NB4 (cell line): ENCODE results near the gene UBTD2.

ENCODE experiments used
- DNase-seq: peaks from one replicate; pipeline ENCODE4 v3.0.0; 2010; ENCODE audit warnings: low read depth
- H3K4me3 ChIP-seq: one replicate; pipeline ENCODE4 v1.5.1; 2011; ENCODE audit warnings: mild to moderate bottlenecking, low read depth, low read length, moderate library complexity
- MYC ChIP-seq: IDR thresholded peaks from 2 replicates; pipeline ENCODE4 v1.6.1; 2011; ENCODE audit warnings: low read depth, low read length
- POLR2A ChIP-seq: IDR thresholded peaks from 2 replicates; pipeline ENCODE4 v1.6.1; 2011; ENCODE audit warnings: mild to moderate bottlenecking; ENCODE audit not compliant: insufficient read length; ENCODE audit errors: extremely low read depth
- TF ChIP-seq, protein P1 (sequence below): IDR thresholded peaks from one replicate; pipeline ENCODE4 v1.5.1; 2012; ENCODE audit warnings: low read depth, low read length
- TF ChIP-seq, protein P2 (sequence below): IDR thresholded peaks from 2 replicates; pipeline ENCODE4 v1.6.1; 2011; ENCODE audit warnings: low read depth, low read length

The UBTD2 gene

DNA sequence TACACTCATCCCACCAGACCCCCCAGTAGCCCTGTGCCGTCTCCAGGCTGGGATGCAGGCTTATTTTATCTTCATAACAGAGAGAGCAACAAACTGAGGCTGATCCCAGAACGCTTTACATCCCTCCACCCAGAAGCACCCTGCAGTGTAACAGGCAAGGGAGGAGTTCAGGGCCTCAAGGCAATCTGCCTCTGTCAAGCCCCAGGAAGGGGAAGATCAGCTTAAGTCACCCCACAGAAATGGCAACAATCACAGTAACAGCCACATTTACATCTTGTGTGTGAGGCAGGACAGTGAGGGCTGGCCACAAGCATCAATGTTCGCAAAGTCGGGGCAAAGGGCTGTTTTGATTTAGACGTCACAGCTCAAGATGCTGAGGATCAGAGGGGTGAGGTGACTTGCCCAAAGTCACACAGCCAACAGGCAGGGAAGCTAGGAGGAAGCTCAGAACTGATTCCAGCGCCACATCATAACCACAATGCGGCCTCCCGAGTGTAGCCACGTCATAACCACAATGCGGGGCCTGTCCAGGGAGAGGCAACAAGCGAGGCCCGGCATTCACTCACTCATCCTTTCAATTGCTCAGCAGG is 109.9 kb downstream of the UBTD2 start:
- TF ChIP-seq, protein P1, sequence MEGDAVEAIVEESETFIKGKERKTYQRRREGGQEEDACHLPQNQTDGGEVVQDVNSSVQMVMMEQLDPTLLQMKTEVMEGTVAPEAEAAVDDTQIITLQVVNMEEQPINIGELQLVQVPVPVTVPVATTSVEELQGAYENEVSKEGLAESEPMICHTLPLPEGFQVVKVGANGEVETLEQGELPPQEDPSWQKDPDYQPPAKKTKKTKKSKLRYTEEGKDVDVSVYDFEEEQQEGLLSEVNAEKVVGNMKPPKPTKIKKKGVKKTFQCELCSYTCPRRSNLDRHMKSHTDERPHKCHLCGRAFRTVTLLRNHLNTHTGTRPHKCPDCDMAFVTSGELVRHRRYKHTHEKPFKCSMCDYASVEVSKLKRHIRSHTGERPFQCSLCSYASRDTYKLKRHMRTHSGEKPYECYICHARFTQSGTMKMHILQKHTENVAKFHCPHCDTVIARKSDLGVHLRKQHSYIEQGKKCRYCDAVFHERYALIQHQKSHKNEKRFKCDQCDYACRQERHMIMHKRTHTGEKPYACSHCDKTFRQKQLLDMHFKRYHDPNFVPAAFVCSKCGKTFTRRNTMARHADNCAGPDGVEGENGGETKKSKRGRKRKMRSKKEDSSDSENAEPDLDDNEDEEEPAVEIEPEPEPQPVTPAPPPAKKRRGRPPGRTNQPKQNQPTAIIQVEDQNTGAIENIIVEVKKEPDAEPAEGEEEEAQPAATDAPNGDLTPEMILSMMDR, result no peak
- TF ChIP-seq POLR2A (no peak), MYC (no peak)
- TF ChIP-seq, protein P2, sequence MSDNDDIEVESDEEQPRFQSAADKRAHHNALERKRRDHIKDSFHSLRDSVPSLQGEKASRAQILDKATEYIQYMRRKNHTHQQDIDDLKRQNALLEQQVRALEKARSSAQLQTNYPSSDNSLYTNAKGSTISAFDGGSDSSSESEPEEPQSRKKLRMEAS, result no peak
- H3K4me3 ChIP-seq, result no peak overlapping the region
- DNase-seq, result peak; percentile 88

DNA sequence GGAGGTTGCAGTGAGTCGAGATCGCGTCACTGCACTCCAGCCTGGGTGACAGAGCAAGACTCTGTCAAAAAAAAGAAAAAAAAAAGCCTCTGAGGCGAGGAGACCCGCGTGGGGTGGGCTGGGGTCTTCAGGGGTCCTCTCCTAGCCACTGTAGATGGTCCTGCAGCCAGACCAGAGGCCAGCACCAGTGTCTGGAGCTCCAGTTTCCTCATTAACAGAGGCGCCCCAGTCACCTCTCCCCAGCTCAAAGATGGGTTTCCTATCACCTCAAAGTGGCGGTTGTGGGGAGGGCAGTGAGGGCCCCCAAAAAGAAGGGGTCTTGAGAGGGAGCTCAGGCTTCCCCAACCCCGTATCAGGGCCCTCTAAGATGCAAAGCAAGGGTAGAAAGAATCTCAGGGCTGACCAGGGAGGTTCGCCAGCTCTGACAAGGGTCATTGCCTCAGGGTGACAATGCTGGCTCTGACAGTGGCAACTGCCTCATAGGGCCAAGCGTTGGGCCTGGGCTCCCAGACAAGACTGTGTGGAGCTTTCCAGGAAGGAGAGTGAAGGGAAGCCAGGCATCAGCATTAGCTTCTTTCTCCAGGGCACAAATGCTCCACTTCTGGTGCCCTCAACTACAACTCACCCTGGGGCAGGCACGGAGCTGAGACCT is 110.5 kb downstream of the UBTD2 start:
- H3K4me3 ChIP-seq, result no peak overlapping the region
- TF ChIP-seq, protein P1, result no peak
- TF ChIP-seq POLR2A, result no peak
- TF ChIP-seq MYC, result no peak
- TF ChIP-seq, protein P2, result no peak
- no peak for DNase-seq

DNA sequence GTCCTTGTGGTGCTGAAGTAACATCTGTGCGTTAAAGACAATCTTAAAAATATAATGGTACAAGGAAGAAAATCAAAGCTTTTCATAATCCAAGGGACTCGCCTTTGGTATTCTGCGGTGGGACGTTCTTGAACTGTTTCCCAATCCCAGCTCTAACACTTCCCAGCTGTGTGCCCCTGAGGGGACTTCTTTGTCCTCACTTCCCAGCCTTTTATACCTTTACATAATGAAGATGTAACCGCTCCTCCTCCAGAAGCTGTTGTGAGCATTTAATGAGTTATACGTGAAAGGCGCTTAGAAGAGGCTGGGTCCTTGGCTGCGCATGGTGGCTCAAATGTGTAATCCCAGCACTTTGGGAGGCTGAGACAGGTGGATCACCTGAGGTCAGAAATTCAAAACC is 112.4 kb downstream of the UBTD2 start:
- no peak overlapping the region for H3K4me3 ChIP-seq
- no peak for DNase-seq
- TF ChIP-seq MYC (no peak), POLR2A (no peak)
- TF ChIP-seq, protein P1, result no peak
- TF ChIP-seq, protein P2, result no peak

DNA sequence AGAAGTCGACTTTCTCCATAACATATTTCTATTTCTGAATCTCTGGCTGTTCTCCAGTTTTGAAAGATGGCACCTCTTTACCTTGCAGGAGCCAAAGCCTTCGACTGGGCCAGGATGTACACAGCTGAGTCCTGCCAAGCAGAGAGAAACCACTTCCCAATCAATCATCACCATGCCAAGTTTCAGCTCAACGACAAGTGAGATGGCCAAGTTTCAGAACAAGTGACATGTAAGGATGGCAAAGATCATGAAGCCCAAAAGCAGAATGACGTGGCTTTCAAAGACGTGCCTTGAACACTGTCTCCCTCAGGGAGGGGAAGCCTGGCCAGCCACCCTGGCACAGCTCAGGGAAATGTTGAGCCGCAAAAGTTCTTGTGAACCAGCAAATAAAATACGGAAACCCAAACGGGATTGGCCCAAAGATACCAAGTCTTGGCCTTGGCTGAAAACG is 113.3 kb downstream of the UBTD2 start:
- DNase-seq, result no peak
- TF ChIP-seq, protein P2, result no peak
- TF ChIP-seq POLR2A (no peak), MYC (no peak)
- H3K4me3 ChIP-seq, result no peak overlapping the region

DNA sequence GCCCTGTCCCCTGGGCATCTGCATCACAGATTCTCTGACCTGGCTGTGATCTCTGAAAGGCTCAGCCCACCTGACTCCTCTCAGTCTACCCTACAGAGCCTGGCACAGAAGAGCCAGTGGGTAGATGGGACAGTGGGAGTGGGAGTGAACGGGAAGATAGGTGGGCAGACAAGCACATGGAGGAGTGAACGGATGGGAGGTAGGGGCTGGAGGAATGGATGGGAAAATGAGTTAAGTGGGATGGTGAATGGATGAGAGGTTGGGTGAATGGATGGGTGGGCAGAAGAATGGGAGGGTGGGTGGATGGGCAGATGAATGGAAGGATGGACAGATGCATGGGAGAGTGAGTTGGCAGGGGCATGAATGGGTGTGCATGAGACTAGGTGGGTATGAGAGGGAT is 114.3 kb downstream of the UBTD2 start:
- DNase-seq, result no peak
- TF ChIP-seq MYC (no peak), POLR2A (no peak)
- TF ChIP-seq, protein P1, result no peak
- TF ChIP-seq, protein P2, result no peak
- no peak overlapping the region for H3K4me3 ChIP-seq

DNA sequence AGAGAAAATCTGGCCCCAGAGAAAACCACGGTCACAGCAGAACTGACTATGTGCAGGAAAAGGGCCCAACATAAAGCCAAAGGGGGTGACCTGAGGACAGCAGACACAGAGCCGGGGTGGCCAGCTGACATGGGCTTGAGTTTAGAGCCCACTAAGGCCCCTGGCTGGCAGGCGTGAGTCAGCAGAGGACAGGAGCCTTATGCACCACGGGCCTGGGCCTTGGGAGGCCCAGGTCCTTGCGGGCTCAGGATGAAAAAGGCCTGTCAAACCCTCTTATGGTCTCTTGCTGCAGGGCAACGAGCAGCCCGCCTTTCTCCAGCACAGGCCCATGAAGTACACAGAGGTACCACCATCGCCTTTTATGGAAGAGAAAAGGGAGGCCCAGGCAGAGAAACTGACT is 115.3 kb downstream of the UBTD2 start:
- no peak overlapping the region for H3K4me3 ChIP-seq
- TF ChIP-seq, protein P2, result no peak
- TF ChIP-seq MYC, result no peak
- TF ChIP-seq, protein P1, result no peak
- no peak for TF ChIP-seq POLR2A
- DNase-seq, result no peak
